ENCODE results near the gene SMARCA4.

The SMARCA4 gene

GRCh38 chr19:10960314-10961072 is at the start of gene SMARCA4:
Gene SMARCA4 (plus strand): TSS chr19:10961030. CDS start chr19:10984152, 23,122 bp downstream.
- peak; percentile 98 for DNase-seq

GRCh38 chr19:10911579-10912363 is 49.1 kb upstream of the SMARCA4 start:
- no peak for DNase-seq

- no peak for DNase-seq
Observed at GRCh38 chr19:10912619-10913018, 48.2 kb upstream of the SMARCA4 start.

- DNase-seq = no peak
Observed at GRCh38 chr19:10913716-10914340, 47.0 kb upstream of the SMARCA4 start.

GRCh38 chr19:10915130-10916091 is 45.4 kb upstream of the SMARCA4 start:
- no peak for DNase-seq

GRCh38 chr19:10916602-10917001 is 44.2 kb upstream of the SMARCA4 start:
- DNase-seq = no peak

- no peak for DNase-seq
Observed at GRCh38 chr19:10918359-10918758, 42.5 kb upstream of the SMARCA4 start.

- no peak for DNase-seq
Observed at GRCh38 chr19:10919352-10920287, 41.2 kb upstream of the SMARCA4 start.

- no peak for DNase-seq
Observed at GRCh38 chr19:10920288-10920655, 40.6 kb upstream of the SMARCA4 start.

GRCh38 chr19:10920781-10921180 is 40.0 kb upstream of the SMARCA4 start:
- DNase-seq = no peak

- no peak for DNase-seq
Observed at GRCh38 chr19:10921199-10921909, 39.5 kb upstream of the SMARCA4 start.

GRCh38 chr19:10921910-10922637 is 38.8 kb upstream of the SMARCA4 start:
- DNase-seq = no peak

GRCh38 chr19:10922638-10923014 is 38.2 kb upstream of the SMARCA4 start:
- DNase-seq = no peak

- no peak for DNase-seq
Observed at GRCh38 chr19:10923260-10924112, 37.3 kb upstream of the SMARCA4 start.

- DNase-seq = no peak
Observed at GRCh38 chr19:10924597-10924996, 36.2 kb upstream of the SMARCA4 start.

GRCh38 chr19:10927730-10928562 is 32.9 kb upstream of the SMARCA4 start:
- no peak for DNase-seq

- DNase-seq = peak; percentile 95
Observed at GRCh38 chr19:10928563-10929401, 32.0 kb upstream of the SMARCA4 start, which contains the start of the genes TIMM29 and YIPF2. Gene TIMM29 (plus strand): TSS chr19:10928811. CDS start chr19:10928823, 12 bp downstream. Gene YIPF2 (minus strand): TSS chr19:10928639. CDS start chr19:10928410, 229 bp downstream.

Measured in activated CD8-positive, alpha-beta memory T cell treated with anti-CD3 and anti-CD28 coated beads for 24 hours (primary cell).